Retinal pigment epithelial cell (primary cell): Measurements from ENCODE around the gene TMEM50B.
"Not testable (repeated sequence)": the region's sequence is repeated elsewhere in the genome, so short reads cannot be mapped to it uniquely, and the experiment has no call there.

ENCODE experiments used
- DNase-seq: peaks from one replicate; pipeline ENCODE4 v3.0.0-alpha.2; 2010; ENCODE audit warnings: low read depth
- H3K4me3 ChIP-seq: 2 replicates; pipeline ENCODE4 v1.5.1; 2011; ENCODE audit warnings: mild to moderate bottlenecking, low read length, control low read depth, moderate library complexity
- CTCF ChIP-seq: conservative IDR thresholded peaks from 2 replicates; pipeline ENCODE4 v1.5.1; 2011; ENCODE audit warnings: low read depth, low read length, control low read depth, inconsistent platforms

Gene TMEM50B

GRCh38 chr21:33478182-33478581, 1.6 kb downstream of the TMEM50B start:
- peak overlapping the region; percentile 85 for H3K4me3 ChIP-seq
- no peak for TF ChIP-seq CTCF
- DNase-seq, result no peak

DNA sequence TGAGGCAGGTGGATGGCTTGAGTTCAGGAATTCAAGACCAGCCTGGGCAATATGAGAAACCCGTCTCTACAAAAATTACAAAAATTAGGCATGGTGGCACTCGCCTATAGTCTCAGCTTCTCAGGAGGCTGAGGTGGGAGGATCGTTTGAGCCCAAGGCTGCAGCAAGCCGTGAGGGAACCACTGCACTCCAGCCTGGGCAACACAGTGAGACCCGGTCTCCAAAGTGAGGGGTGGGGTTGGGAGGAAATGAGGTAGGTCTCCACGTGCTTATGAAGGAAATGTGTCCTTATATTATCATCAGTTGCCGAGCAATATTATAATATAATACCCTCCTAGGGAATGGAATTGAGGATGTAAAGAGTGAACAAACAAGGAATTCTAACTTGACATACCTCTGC, 2.7 kb downstream of the TMEM50B start:
- DNase-seq, result no peak
- no peak overlapping the region for H3K4me3 ChIP-seq
- no peak for TF ChIP-seq CTCF

- H3K4me3 ChIP-seq, result no peak overlapping the region
- no peak for DNase-seq
- no peak for TF ChIP-seq CTCF
These were observed 6.4 kb downstream of the TMEM50B start for GRCh38 chr21:33473344-33473743.

GRCh38 chr21:33470701-33471100, 9.1 kb downstream of the TMEM50B start:
- no peak overlapping the region for H3K4me3 ChIP-seq
- DNase-seq, result no peak
- TF ChIP-seq CTCF, result no peak

GRCh38 chr21:33469183-33469582, 10.6 kb downstream of the TMEM50B start:
- not testable (repeated sequence) for DNase-seq, H3K4me3 ChIP-seq

DNA sequence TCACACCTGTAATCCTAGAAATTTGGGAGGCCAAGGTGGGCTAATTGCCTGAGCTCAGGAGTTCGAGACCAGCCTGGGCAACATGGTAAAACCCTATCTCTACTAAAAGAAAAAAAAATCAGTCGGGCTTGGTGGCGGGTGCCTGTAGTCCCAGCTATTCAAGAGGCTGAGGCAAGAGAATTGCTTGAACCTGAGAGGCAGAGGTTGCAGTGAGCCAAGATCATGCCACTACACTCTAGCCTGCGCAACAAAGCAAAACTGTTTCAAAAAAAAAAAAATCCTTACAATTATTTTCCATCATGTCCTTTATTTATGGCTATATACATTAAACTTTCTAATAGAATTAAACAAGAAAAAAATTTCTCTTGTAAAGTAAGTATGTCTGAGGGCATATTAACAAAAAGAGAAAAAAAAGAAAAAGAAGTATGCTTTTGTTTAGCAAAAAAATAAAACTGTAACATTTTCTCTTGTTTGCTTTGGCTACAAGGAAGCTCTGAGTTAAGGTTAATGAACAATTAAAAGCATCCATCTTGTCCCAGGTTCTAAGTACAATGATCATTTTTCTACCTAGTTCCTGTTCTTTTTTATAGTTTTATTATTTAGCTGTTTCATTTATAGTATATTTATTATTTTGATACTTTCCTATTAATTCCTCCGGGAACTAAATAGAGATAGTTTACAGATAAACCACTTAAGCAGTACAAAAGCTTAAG, 18.1 kb downstream of the TMEM50B start:
- no peak for TF ChIP-seq CTCF

DNA sequence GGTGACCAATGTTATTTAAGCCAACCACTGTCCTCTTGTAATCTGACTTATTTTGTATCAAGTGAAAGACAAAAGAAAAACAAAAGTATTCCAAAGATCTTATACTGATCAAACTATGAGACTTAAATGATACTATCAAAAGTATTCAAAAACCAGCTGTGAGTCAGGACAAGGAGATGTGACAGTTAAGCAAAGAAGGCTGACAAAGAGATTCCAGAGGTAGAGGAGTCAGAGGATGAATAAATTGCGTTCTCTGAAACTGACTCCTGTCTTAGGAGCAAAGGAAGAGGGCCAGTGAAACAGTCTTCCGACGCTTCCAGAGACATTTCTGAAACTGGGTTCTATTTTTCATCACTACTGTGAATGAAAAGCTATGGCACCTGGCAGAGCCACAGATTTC, 20.9 kb downstream of the TMEM50B start:
- DNase-seq, result no peak

More for the DNA sequence above, 18.1 kb downstream of the TMEM50B start:
- H3K4me3 ChIP-seq, result no peak overlapping the region
- no peak for DNase-seq

More for the DNA sequence above, 20.9 kb downstream of the TMEM50B start:
- TF ChIP-seq CTCF, result no peak
- H3K4me3 ChIP-seq, result no peak overlapping the region
